WI38 (cell line): ENCODE results near the gene CNN1.

Experiments used
- H3K4me3 ChIP-seq: 2 replicates; pipeline ENCODE4 v1.5.1; 2011; ENCODE audit warnings: low read depth, mild to moderate bottlenecking, control low read depth, low read length
- CTCF ChIP-seq: IDR thresholded peaks from 2 replicates; pipeline ENCODE4 v1.5.1; 2012; ENCODE audit warnings: low read depth, mild to moderate bottlenecking, control low read depth, low read length

Gene CNN1

GRCh38 chr19:11574689-11575088 lies 36.0 kb downstream of the CNN1 start:
- TF ChIP-seq CTCF: no peak
- no peak overlapping the region for H3K4me3 ChIP-seq

- no peak overlapping the region for H3K4me3 ChIP-seq
- no peak for TF ChIP-seq CTCF
Observed at GRCh38 chr19:11576227-11576626, 37.6 kb downstream of the CNN1 start.

- no peak within 1 kb of the TSS for H3K4me3 ChIP-seq
- no peak for TF ChIP-seq CTCF
Observed at GRCh38 chr19:11577451-11578257, 39.0 kb downstream of the CNN1 start, which contains the start of gene ACP5. Gene ACP5, minus strand, starts transcription at chr19:11577645. Its CDS starts 328 bp downstream, at chr19:11577317.

GRCh38 chr19:11578258-11579142 lies 39.8 kb downstream of the CNN1 start:
- no peak for TF ChIP-seq CTCF
- H3K4me3 ChIP-seq: no peak overlapping the region

- no peak overlapping the region for H3K4me3 ChIP-seq
- no peak for TF ChIP-seq CTCF
Observed at GRCh38 chr19:11580116-11580515, 41.5 kb downstream of the CNN1 start.

- no peak overlapping the region for H3K4me3 ChIP-seq
- TF ChIP-seq CTCF: no peak
Observed at GRCh38 chr19:11581740-11582139, 43.1 kb downstream of the CNN1 start.

GRCh38 chr19:11586331-11586730 lies 47.7 kb downstream of the CNN1 start:
- no peak overlapping the region for H3K4me3 ChIP-seq
- no peak for TF ChIP-seq CTCF
